Measurements from ENCODE around the gene TDRD6. TPM values are rescaled to one million over a fixed set of nuclear protein-coding genes. Genes with fewer than 3 reads are reported as not detected.

TDRD6 gene
- total RNA-seq, 1 experiment from 2014 or later = 0.02 TPM

DNA sequence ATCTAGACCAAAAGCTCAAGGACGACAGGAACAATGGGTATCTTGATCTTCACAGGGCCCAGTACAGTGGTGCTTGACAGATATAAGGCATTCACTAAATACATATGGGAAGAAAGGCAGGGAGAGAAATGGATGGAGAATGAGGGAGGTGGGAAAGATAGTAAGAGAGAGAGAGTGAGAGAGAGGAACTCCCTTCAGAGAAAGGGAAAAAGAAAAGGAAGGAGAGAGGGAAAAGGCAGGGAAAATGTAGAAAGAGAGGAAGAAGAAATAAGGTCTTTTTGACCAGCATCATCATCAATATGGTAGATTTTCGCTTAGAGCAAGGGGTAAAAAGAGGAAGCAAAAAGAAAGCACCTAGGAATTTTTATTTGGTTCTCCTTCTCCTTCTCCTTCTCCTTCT is 58.3 kb downstream of the TDRD6 start:
- no peak overlapping the region for H2BK12ac ChIP-seq (ENCODE audit: insufficient read length, low read depth, low read length)
- no peak overlapping the region for H3K4me3 Mint-ChIP-seq
- no peak overlapping the region for H4K91ac ChIP-seq (ENCODE audit: insufficient read length, low read depth, low read length)
- no peak overlapping the region for H2BK20ac ChIP-seq (ENCODE audit: low read depth, low read length, poor library complexity, severe bottlenecking)
- H2BK5ac ChIP-seq (ENCODE audit: insufficient read length, low read length) = no peak overlapping the region
- H3K23ac ChIP-seq (ENCODE audit: insufficient read length, low read depth, low read length) = no peak overlapping the region
- WGBS (ENCODE audit: extremely low coverage, insufficient read length, low lambda C conversion rate) = no CpG with 5 or more reads among the region's 2 CpGs
- H3K9me3 ChIP-seq (ENCODE audit: control insufficient read depth, low read depth, low read length) = no peaks in the 10 kb centered on the region
- H2BK120ac ChIP-seq (ENCODE audit: low read depth, low read length, poor library complexity, severe bottlenecking) = no peak overlapping the region
- H3K23me2 ChIP-seq (ENCODE audit: insufficient read length, low read depth, low read length, poor library complexity, severe bottlenecking) = no peaks in the 10 kb centered on the region
- no peaks in the 10 kb centered on the region for H3K36me3 Mint-ChIP-seq (ENCODE audit: insufficient read depth in 1 of 3, low read depth in 3 of 3)
- peaks cover 2% of the 10 kb centered on the region; the same call in 1 of the 2 replicates for H3K4me1 ChIP-seq (ENCODE audit: insufficient read depth, low read length)
- H4K5ac ChIP-seq (ENCODE audit: insufficient read length, low read depth, low read length) = no peak overlapping the region
- H3K18ac ChIP-seq (ENCODE audit: insufficient read length, low read depth, low read length) = no peak overlapping the region
- H3K56ac ChIP-seq (ENCODE audit: insufficient read length, low read depth, low read length) = no peak overlapping the region
- no peak overlapping the region for H3K4me2 ChIP-seq (ENCODE audit: insufficient read depth, insufficient read length, low read length)
- no peak overlapping the region for H3K27ac Mint-ChIP-seq
- peaks cover 19% of the 10 kb centered on the region for H3K27me3 Mint-ChIP-seq (ENCODE audit: low read depth)
- no peaks in the 10 kb centered on the region for H3K27me3 ChIP-seq (ENCODE audit: insufficient read depth, low read length)
- no peaks in the 10 kb centered on the region for H3K79me2 ChIP-seq (ENCODE audit: insufficient read depth, low read length)
- no peaks in the 10 kb centered on the region for H3K79me1 ChIP-seq (ENCODE audit: insufficient read depth, low read depth, low read length, poor library complexity, severe bottlenecking)
- H2AK5ac ChIP-seq (ENCODE audit: insufficient read length, low read length) = no peak overlapping the region
- no peak overlapping the region for H2AFZ ChIP-seq (ENCODE audit: low read length)
- DNase-seq = no peak
- H2BK15ac ChIP-seq (ENCODE audit: low read depth, low read length) = no peak overlapping the region
- H4K20me1 ChIP-seq (ENCODE audit: control insufficient read depth, insufficient read depth, insufficient read length) = no peaks in the 10 kb centered on the region
- no peak overlapping the region for H4K8ac ChIP-seq (replicated peaks; ENCODE audit: insufficient read length, low read depth, low read length)
- H3T11ph ChIP-seq (ENCODE audit: low read length) = no peak overlapping the region
- no peak overlapping the region for H3K14ac ChIP-seq (ENCODE audit: insufficient read depth, low read length)
- peaks cover 15 to 21% of the 10 kb centered on the region in 2 experiments for H3K4me1 Mint-ChIP-seq
- no peaks in the 10 kb centered on the region; a peak in 1 of 5 replicates for H3K9me3 Mint-ChIP-seq
- TF ChIP-seq, protein P1, sequence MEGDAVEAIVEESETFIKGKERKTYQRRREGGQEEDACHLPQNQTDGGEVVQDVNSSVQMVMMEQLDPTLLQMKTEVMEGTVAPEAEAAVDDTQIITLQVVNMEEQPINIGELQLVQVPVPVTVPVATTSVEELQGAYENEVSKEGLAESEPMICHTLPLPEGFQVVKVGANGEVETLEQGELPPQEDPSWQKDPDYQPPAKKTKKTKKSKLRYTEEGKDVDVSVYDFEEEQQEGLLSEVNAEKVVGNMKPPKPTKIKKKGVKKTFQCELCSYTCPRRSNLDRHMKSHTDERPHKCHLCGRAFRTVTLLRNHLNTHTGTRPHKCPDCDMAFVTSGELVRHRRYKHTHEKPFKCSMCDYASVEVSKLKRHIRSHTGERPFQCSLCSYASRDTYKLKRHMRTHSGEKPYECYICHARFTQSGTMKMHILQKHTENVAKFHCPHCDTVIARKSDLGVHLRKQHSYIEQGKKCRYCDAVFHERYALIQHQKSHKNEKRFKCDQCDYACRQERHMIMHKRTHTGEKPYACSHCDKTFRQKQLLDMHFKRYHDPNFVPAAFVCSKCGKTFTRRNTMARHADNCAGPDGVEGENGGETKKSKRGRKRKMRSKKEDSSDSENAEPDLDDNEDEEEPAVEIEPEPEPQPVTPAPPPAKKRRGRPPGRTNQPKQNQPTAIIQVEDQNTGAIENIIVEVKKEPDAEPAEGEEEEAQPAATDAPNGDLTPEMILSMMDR (conservative IDR thresholded peaks at IDR 0.05) = no peak
- no peak overlapping the region for H3K4ac ChIP-seq (ENCODE audit: low read depth, low read length)
- H3K27ac ChIP-seq (ENCODE audit: insufficient read length, low read depth, low read length) = no peak overlapping the region
- no peak overlapping the region for H3K9ac ChIP-seq (ENCODE audit: extremely low read depth, insufficient read length, low read length)
